Panc1 (cell line): ENCODE results near the gene TALDO1. TPM values are rescaled to one million over a fixed set of nuclear protein-coding genes. Genes with fewer than 3 reads are reported as not detected.

ENCODE experiments used
- ATAC-seq: fragments of 200-7000 bp; cut with Tn5 transposase; 2 replicates; pipeline ENCODE4 v1.9.1; 2020; ENCODE audit warnings: mild to moderate bottlenecking, moderate library complexity
- BruUV-seq: library from RNA; stranded (reverse); fragments of 400-500 nt; replicated peaks from 2 replicates; lab custom pipeline; 2021; lab: Mats Ljungman, UMichigan
- CTCF ChIA-PET: fragments of 300-600 bp; sonication (Branson Sonifier 250); formaldehyde crosslinking; loops from one replicate; lab custom pipeline; 2022; ENCODE audit warnings: antibody characterized with exemption; lab: Charles Lee
- POLR2A ChIA-PET: fragments of 300-600 bp; sonication (Branson Sonifier 250); formaldehyde crosslinking; loops from one replicate; lab custom pipeline; 2022; ENCODE audit warnings: antibody characterized with exemption; lab: Charles Lee
- DNase-seq: peaks from one replicate; pipeline ENCODE4 v3.0.0-alpha.2; 2010; ENCODE audit warnings: low read depth, low spot score
- H3K27ac ChIP-seq: 2 replicates; pipeline ENCODE4 v1.5.1; 2011; ENCODE audit warnings: mild to moderate bottlenecking, low read length, inconsistent platforms
- H3K27me3 ChIP-seq: fragments of 200-500 bp; sonication (Bioruptor generic); 2 replicates; pipeline ENCODE4 v1.6.0; 2014; ENCODE audit warnings: low read length, inconsistent platforms; ENCODE audit not compliant: control insufficient read depth, insufficient read depth
- H3K36me3 ChIP-seq: fragments of 200-500 bp; sonication (Bioruptor generic); 2 replicates; pipeline ENCODE4 v1.5.1; 2014; ENCODE audit warnings: inconsistent platforms, mild to moderate bottlenecking, low read length, moderate library complexity; ENCODE audit not compliant: control insufficient read depth, insufficient read depth
- H3K4me1 ChIP-seq: 2 replicates; pipeline ENCODE4 v1.5.1; 2011; ENCODE audit warnings: inconsistent platforms, mild to moderate bottlenecking, low read length, moderate library complexity; ENCODE audit not compliant: control insufficient read depth, insufficient read depth
- H3K4me3 ChIP-seq, 2 experiments: 2 replicates each; pipeline ENCODE4 v1.5.1; 2011 to 2012; ENCODE audit warnings: low read depth in 2 of 2, low read length in 2 of 2, mild to moderate bottlenecking in 2 of 2, inconsistent platforms in 1 of 2, moderate library complexity in 1 of 2
- H3K9me3 ChIP-seq: fragments of 200-500 bp; sonication (Bioruptor generic); 2 replicates; pipeline ENCODE4 v1.5.1; 2014; ENCODE audit warnings: low read depth, mild to moderate bottlenecking, inconsistent platforms, low read length, moderate library complexity; ENCODE audit not compliant: control insufficient read depth, insufficient read depth
- POLR2AphosphoS5 ChIP-seq: IDR thresholded peaks from 2 replicates; pipeline ENCODE4 v1.6.1; 2012; ENCODE audit warnings: mild to moderate bottlenecking, low read depth, low read length, moderate library complexity
- SIN3A ChIP-seq: IDR thresholded peaks from 2 replicates; pipeline ENCODE4 v1.6.1; 2012; ENCODE audit warnings: low read depth, mild to moderate bottlenecking, low read length, moderate library complexity, borderline replicate concordance; ENCODE audit not compliant: insufficient read depth
- TCF7L2 ChIP-seq: IDR thresholded peaks from 2 replicates; pipeline ENCODE4 v1.6.1; 2011; ENCODE audit warnings: mild to moderate bottlenecking, low read depth, low read length, inconsistent platforms
- in situ Hi-C: cut with HindIII; loops from 2 replicates; pipeline ENCODE4 v1.10.0; 2016; ENCODE audit warnings: low sequenced_read_pairs, low pct_unique_long_range_greater_than_20kb
- intact Hi-C: fragments of 100-400 bp; cut with micrococcal nuclease; formaldehyde crosslinking; loops from one replicate; pipeline ENCODE4 v1.10.0; 2022; ENCODE audit not compliant: unreplicated experiment
- total RNA-seq: library from RNA; stranded (reverse); gene quantifications from one replicate; pipeline ENCODE4 v1.2.1, GENCODE V29; 2021; ENCODE audit not compliant: unreplicated experiment
- TF ChIP-seq, protein P1 (sequence below): fragments of 450-650 bp; IDR thresholded peaks from 2 replicates; pipeline ENCODE4 v1.5.1; 2017; ENCODE audit warnings: mild to moderate bottlenecking
- TF ChIP-seq, protein P2 (sequence below), 2 experiments: IDR thresholded peaks; 2 replicates each; pipeline ENCODE4 v1.6.1; 2011 to 2012; ENCODE audit warnings: low read depth in 2 of 2, control low read depth in 1 of 2, low read length in 1 of 2, mild to moderate bottlenecking in 1 of 2, moderate library complexity in 1 of 2; ENCODE audit not compliant: insufficient read depth in 1 of 2

TALDO1 gene
- total RNA-seq, 1 experiment from 2014 or later = 257 TPM

DNA sequence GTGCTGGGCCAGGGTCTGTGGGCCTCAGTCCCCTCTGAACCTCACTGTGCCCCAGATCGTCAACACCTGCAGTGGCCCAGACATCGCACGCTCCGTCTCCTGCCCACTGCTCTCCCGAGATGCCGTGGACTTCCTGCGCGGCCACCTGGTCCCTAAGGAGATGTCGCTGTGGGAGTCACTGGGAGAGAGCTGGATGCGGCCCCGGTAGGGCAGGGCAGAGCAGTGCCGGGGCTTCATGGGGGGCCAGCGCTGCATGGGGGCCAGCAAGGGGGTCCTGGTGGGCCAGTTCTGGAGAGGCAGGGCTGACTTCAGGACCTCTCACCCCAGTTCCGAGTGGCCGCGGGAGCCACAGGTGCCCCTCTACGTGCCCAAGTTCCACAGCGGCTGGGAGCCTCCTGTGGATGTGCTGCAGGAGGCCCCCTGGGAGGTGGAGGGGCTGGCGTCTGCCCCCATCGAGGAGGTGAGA, 24.9 kb upstream of the TALDO1 start:
- in situ Hi-C loops = no loop called here
- CTCF ChIA-PET = interaction anchor here (0.6 to 1.4 kb wide), 5 partner anchors 10 to 56 kb away, joined by 4 to 11 read pairs (median 5); no protein-coding TSS in a partner anchor
- Histone ChIP-seq H3K27ac (no peak overlapping the region), H3K36me3 (peaks cover 5% of the 10 kb centered on the region; the same call in 1 of the 2 replicates), H3K9me3 (no peaks in the 10 kb centered on the region), H3K4me3 (no peak overlapping the region), H3K27me3 (no peaks in the 10 kb centered on the region), H3K4me1 (peaks cover 17% of the 10 kb centered on the region)
- intact Hi-C loops = loop anchor here (5.0 to 10.0 kb wide), 2 partner anchors 60 to 168 kb away; no protein-coding TSS in a partner anchor
- BruUV-seq = no TSS peak
- TF ChIP-seq SIN3A (no peak), POLR2AphosphoS5 (no peak), TCF7L2 (no peak)
- TF ChIP-seq, protein P1, sequence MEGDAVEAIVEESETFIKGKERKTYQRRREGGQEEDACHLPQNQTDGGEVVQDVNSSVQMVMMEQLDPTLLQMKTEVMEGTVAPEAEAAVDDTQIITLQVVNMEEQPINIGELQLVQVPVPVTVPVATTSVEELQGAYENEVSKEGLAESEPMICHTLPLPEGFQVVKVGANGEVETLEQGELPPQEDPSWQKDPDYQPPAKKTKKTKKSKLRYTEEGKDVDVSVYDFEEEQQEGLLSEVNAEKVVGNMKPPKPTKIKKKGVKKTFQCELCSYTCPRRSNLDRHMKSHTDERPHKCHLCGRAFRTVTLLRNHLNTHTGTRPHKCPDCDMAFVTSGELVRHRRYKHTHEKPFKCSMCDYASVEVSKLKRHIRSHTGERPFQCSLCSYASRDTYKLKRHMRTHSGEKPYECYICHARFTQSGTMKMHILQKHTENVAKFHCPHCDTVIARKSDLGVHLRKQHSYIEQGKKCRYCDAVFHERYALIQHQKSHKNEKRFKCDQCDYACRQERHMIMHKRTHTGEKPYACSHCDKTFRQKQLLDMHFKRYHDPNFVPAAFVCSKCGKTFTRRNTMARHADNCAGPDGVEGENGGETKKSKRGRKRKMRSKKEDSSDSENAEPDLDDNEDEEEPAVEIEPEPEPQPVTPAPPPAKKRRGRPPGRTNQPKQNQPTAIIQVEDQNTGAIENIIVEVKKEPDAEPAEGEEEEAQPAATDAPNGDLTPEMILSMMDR = no peak
- TF ChIP-seq, protein P2, sequence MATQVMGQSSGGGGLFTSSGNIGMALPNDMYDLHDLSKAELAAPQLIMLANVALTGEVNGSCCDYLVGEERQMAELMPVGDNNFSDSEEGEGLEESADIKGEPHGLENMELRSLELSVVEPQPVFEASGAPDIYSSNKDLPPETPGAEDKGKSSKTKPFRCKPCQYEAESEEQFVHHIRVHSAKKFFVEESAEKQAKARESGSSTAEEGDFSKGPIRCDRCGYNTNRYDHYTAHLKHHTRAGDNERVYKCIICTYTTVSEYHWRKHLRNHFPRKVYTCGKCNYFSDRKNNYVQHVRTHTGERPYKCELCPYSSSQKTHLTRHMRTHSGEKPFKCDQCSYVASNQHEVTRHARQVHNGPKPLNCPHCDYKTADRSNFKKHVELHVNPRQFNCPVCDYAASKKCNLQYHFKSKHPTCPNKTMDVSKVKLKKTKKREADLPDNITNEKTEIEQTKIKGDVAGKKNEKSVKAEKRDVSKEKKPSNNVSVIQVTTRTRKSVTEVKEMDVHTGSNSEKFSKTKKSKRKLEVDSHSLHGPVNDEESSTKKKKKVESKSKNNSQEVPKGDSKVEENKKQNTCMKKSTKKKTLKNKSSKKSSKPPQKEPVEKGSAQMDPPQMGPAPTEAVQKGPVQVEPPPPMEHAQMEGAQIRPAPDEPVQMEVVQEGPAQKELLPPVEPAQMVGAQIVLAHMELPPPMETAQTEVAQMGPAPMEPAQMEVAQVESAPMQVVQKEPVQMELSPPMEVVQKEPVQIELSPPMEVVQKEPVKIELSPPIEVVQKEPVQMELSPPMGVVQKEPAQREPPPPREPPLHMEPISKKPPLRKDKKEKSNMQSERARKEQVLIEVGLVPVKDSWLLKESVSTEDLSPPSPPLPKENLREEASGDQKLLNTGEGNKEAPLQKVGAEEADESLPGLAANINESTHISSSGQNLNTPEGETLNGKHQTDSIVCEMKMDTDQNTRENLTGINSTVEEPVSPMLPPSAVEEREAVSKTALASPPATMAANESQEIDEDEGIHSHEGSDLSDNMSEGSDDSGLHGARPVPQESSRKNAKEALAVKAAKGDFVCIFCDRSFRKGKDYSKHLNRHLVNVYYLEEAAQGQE (IDR thresholded peaks at IDR 0.05; ENCODE audit: insufficient read depth in 1 of 2, low read depth in 2 of 2, low read length in 1 of 2) = no peak
- POLR2A ChIA-PET = no interaction called here
- DNase-seq (no peak), ATAC-seq (no peak)

DNA sequence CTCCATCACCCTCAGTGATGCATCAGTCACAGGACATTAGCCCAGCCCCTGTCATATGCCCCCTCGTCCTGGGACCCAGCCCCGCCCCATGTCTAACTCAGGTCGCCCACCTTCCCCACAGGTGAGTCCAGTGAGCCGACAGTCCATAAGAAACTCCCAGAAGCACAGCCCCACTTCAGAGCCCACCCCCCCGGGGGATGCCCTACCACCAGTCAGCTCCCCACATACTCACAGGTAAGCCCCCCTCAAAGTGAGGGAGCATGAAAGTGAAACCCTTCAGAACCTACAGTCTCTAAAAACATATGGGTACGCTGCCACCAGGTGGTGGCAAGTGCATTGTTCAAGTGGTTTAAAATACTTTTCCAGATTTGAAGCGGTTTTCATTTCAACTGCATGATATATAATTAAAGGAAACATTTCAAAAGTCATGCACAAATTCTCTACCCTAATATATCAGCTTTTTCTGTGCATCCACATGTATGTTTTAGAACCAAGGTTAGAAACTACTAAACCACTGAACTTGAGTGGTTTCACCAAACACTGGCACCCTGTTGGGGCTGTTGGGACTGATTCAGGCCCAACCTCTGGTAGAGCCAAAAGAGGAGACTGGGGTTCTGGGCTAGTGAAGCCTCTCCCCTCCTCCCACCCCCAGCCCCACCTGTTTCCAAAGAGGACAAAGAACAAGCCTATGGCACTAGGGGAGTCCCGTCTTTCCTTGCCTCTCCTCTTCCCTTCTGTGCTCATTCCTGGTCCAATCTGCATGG, 24.0 kb upstream of the TALDO1 start:
- no peak for ATAC-seq
- Histone ChIP-seq H3K9me3 (no peaks in the 10 kb centered on the region), H3K27me3 (no peaks in the 10 kb centered on the region), H3K4me3 (no peak overlapping the region), H3K36me3 (peaks cover 5% of the 10 kb centered on the region; the same call in 1 of the 2 replicates), H3K27ac (no peak overlapping the region), H3K4me1 (peaks cover 25% of the 10 kb centered on the region)
- no peak for TF ChIP-seq POLR2AphosphoS5
- TF ChIP-seq, protein P1 = peak; percentile 65
- TF ChIP-seq, protein P2 (IDR thresholded peaks at IDR 0.05; ENCODE audit: insufficient read depth in 1 of 2, low read depth in 2 of 2, low read length in 1 of 2) = no peak
- TF ChIP-seq SIN3A = no peak
- intact Hi-C loops = loop anchor here (1.0 to 10.0 kb wide), 3 partner anchors 27 to 169 kb away; no protein-coding TSS in a partner anchor
- POLR2A ChIA-PET = interaction anchor here (0.6 kb wide), 1 partner anchor 44 kb away, joined by 3 read pairs; no protein-coding TSS in a partner anchor
- in situ Hi-C loops = no loop called here
- DNase-seq = no peak
- CTCF ChIA-PET = interaction anchor here (0.6 to 0.7 kb wide), 2 partner anchors 164 to 169 kb away, joined by 3 read pairs; no protein-coding TSS in a partner anchor
- no TSS peak for BruUV-seq
